ENCODE measurements around the gene SLA2. TPM values are rescaled to one million over a fixed set of nuclear protein-coding genes. Genes with fewer than 3 reads are reported as not detected.

SLA2 gene
- total and polyA plus RNA-seq, 2 experiments from 2014 or later, result not detected

DNA sequence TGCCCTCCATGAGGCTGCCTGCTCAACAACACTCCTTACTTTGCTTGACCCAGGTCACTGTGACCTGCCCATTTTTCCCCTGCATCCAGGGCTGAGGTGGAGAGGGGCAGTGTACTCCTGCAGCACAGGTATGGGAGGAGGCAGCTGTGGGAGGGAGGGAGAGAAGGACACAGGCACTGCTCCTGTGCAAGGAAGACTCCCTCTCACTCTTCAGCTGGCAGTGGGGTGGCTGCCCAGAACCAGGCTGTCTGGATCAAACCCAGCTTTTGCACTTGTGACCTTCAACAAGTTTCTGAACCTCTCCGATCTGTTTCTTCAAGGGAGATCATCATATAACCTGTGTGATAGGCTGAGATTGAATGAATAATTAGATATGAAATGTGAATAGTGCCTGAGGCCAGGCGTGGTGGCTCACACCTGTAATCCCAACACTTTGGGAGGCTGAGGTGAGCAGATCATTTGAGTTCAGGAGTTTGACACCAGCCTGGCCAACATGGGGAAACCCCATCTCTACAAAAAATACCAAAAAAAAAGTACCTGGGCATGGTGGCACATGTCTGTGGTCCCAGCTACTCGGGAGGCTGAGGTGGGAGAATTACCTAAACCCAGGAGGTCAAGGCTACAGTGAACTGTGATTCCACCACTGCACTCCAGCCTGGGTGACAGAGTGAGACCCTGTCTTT lies 58.5 kb downstream of the SLA2 start:
- peaks cover 10% of the 10 kb centered on the region for H3K4me1 ChIP-seq (ENCODE audit: insufficient read depth)
- H3K9me3 ChIP-seq (ENCODE audit: low read depth), result no peaks in the 10 kb centered on the region
- no peak overlapping the region for H2AFZ ChIP-seq
- 81 to 88% methylated on average over 3 of the region's 3 CpGs for WGBS, 2 experiments (ENCODE audit: low coverage in 1 of 2, low lambda C conversion rate in 2 of 2, missing lambda C conversion rate in 2 of 2)
- H3F3A ChIP-seq (ENCODE audit: insufficient read depth), result peaks cover 4% of the 10 kb centered on the region; the same call in 1 of the 2 replicates
- TF ChIP-seq EZH2phosphoT487 (IDR thresholded peaks at IDR 0.05; ENCODE audit: insufficient read depth, low read depth) (no peak), EZH2 (IDR thresholded peaks at IDR 0.05; ENCODE audit: insufficient read depth, poor library complexity, severe bottlenecking) (no peak)
- no peaks in the 10 kb centered on the region for H3K79me2 ChIP-seq (ENCODE audit: insufficient read depth)
- no peaks in the 10 kb centered on the region for H3K27me3 ChIP-seq (replicated peaks; ENCODE audit: insufficient read depth)
- in situ Hi-C loops (cut with MboI), result no loop called here
- H3K4me2 ChIP-seq (ENCODE audit: unreplicated experiment), result no peak overlapping the region
- no peak overlapping the region for H3K27ac ChIP-seq
- no peak overlapping the region for H3K9ac ChIP-seq
- no peaks in the 10 kb centered on the region for H3K9me2 ChIP-seq (ENCODE audit: insufficient read depth)
- no peak for DNase-seq
- no peaks in the 10 kb centered on the region for H3K36me3 ChIP-seq (ENCODE audit: low read depth)
- H4K20me1 ChIP-seq (ENCODE audit: insufficient read depth), result no peaks in the 10 kb centered on the region
- no peak overlapping the region for H3K4me3 ChIP-seq

DNA sequence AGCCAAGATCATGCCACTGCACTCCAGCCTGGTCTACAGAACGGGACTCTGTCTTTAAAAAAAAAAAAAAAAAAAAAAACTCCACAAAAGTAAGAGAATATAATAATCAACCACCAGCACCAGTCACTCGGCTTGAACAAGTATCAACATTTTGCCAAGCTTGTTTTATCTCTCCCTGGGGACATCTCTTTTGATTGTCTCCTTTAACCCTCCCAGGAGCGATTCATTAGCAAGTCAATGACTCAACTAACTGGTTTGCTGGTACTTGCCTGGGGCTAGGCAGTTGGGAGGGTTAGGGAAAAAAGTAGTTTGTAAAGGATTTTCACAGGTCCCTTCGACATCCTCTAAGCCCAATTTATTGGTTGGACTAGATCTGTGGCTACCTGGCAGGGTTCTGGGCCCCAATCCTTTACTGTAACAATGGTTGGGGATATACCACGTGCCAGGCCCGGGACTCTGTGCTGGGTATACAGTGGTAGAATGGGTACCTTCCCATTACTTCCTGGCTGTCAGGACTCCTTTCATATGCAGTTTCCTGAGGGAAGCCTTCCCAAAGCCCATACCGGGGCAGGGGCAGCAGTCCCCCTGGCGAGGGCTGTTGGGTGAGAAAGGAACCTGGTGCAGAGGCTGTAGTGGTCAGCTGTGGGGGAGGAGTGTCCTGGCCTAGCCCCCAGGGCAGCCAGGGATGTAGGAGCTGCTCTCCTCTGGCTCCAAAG lies 60.4 kb downstream of the SLA2 start:
- Histone ChIP-seq H3K36me3 (ENCODE audit: low read depth) (no peaks in the 10 kb centered on the region), H3K27me3 (replicated peaks; ENCODE audit: insufficient read depth) (no peaks in the 10 kb centered on the region), H3K27ac (no peak overlapping the region), H3K4me2 (ENCODE audit: unreplicated experiment) (no peak overlapping the region), H3K4me3 (no peak overlapping the region), H3K9me3 (ENCODE audit: low read depth) (no peaks in the 10 kb centered on the region), H3K9ac (no peak overlapping the region), H3F3A (ENCODE audit: insufficient read depth) (no peaks in the 10 kb centered on the region), H2AFZ (no peak overlapping the region), H3K4me1 (ENCODE audit: insufficient read depth) (peaks cover 10% of the 10 kb centered on the region), H3K79me2 (ENCODE audit: insufficient read depth) (no peaks in the 10 kb centered on the region), H3K9me2 (ENCODE audit: insufficient read depth) (no peaks in the 10 kb centered on the region), H4K20me1 (ENCODE audit: insufficient read depth) (no peaks in the 10 kb centered on the region)
- in situ Hi-C loops (cut with MboI), result no loop called here
- TF ChIP-seq EZH2phosphoT487 (IDR thresholded peaks at IDR 0.05; ENCODE audit: insufficient read depth, low read depth), result no peak
- no peak for TF ChIP-seq EZH2 (IDR thresholded peaks at IDR 0.05; ENCODE audit: insufficient read depth, poor library complexity, severe bottlenecking)
- 50 to 56% methylated on average over 8 of the region's 8 CpGs for WGBS, 2 experiments (ENCODE audit: low coverage in 1 of 2, low lambda C conversion rate in 2 of 2, missing lambda C conversion rate in 2 of 2)
- peak; percentile 86 for DNase-seq

DNA sequence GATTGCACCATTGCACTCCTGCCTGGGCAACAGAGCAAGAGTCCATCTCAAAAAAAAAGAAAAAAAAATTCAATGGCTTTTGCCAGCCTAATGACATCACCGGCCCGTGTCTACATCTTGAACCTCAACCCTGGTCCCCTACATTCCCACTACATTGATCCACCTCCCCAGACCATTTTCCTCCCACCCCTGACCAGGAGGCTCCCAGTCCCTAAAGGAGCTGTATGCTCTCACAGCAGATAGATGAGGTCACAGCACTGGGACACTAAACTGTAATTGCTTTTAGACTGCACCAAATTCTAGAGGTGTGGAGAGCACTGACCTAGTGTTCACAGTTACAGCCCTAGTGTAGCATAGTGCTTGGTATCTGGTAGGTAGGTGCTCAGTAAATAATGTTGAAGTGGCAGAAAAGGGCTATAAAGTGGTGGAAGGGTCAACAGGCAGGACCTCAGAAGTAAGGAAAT lies 61.9 kb downstream of the SLA2 start:
- no peak overlapping the region for H3K4me2 ChIP-seq (ENCODE audit: unreplicated experiment)
- H3K79me2 ChIP-seq (ENCODE audit: insufficient read depth), result no peaks in the 10 kb centered on the region
- H3K9me3 ChIP-seq (ENCODE audit: low read depth), result no peaks in the 10 kb centered on the region
- DNase-seq, result no peak
- H2AFZ ChIP-seq, result no peak overlapping the region
- H3K4me3 ChIP-seq, result no peak overlapping the region
- no peaks in the 10 kb centered on the region for H3K36me3 ChIP-seq (ENCODE audit: low read depth)
- no peaks in the 10 kb centered on the region for H3K9me2 ChIP-seq (ENCODE audit: insufficient read depth)
- H3K27me3 ChIP-seq (replicated peaks; ENCODE audit: insufficient read depth), result no peaks in the 10 kb centered on the region
- H3K9ac ChIP-seq, result no peak overlapping the region
- H3K27ac ChIP-seq, result no peak overlapping the region
- H4K20me1 ChIP-seq (ENCODE audit: insufficient read depth), result no peaks in the 10 kb centered on the region
- in situ Hi-C loops (cut with MboI), result no loop called here
- TF ChIP-seq EZH2 (IDR thresholded peaks at IDR 0.05; ENCODE audit: insufficient read depth, poor library complexity, severe bottlenecking), result no peak
- no peak for TF ChIP-seq EZH2phosphoT487 (IDR thresholded peaks at IDR 0.05; ENCODE audit: insufficient read depth, low read depth)
- H3K4me1 ChIP-seq (ENCODE audit: insufficient read depth), result peaks cover 10% of the 10 kb centered on the region
- H3F3A ChIP-seq (ENCODE audit: insufficient read depth), result no peaks in the 10 kb centered on the region
- 100% methylated on average over 1 to 2 of the region's 2 CpGs for WGBS, 2 experiments (ENCODE audit: low coverage in 1 of 2, low lambda C conversion rate in 2 of 2, missing lambda C conversion rate in 2 of 2)

DNA sequence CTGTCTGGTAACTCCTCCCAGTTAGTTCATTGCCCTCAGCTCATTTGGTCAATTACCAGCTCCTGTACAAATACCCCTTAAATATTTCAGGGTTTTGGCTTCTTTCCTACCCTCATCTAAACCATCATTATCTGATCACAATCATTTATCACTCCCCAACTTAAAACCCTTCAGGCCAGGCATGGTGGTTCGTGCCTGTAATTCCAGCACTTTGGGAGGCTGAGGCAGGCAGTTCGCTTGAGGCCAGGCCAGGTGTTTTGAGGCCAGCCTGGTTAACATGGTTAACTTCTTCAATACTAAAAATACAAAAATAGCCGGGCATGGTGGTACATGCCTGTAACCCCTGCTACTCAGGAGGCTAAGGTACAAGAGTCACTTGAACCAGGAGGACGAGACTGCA lies 63.2 kb downstream of the SLA2 start:
- H4K20me1 ChIP-seq (ENCODE audit: insufficient read depth), result no peaks in the 10 kb centered on the region
- H3K79me2 ChIP-seq (ENCODE audit: insufficient read depth), result 0 out of 2 replicates have a peak, but pooled peaks cover under 1% of the 10 kb centered on the region
- H3K4me3 ChIP-seq, result no peak overlapping the region
- H3K4me1 ChIP-seq (ENCODE audit: insufficient read depth), result peaks cover 10% of the 10 kb centered on the region
- no peaks in the 10 kb centered on the region for H3K36me3 ChIP-seq (ENCODE audit: low read depth)
- no peak overlapping the region for H2AFZ ChIP-seq
- no peak overlapping the region for H3K4me2 ChIP-seq (ENCODE audit: unreplicated experiment)
- in situ Hi-C loops (cut with MboI), result no loop called here
- no peaks in the 10 kb centered on the region for H3F3A ChIP-seq (ENCODE audit: insufficient read depth)
- H3K9me2 ChIP-seq (ENCODE audit: insufficient read depth), result no peaks in the 10 kb centered on the region
- H3K9me3 ChIP-seq (ENCODE audit: low read depth), result no peaks in the 10 kb centered on the region
- no peaks in the 10 kb centered on the region for H3K27me3 ChIP-seq (replicated peaks; ENCODE audit: insufficient read depth)
- no peak for DNase-seq
- TF ChIP-seq EZH2phosphoT487 (IDR thresholded peaks at IDR 0.05; ENCODE audit: insufficient read depth, low read depth) (no peak), EZH2 (IDR thresholded peaks at IDR 0.05; ENCODE audit: insufficient read depth, poor library complexity, severe bottlenecking) (no peak)
- no peak overlapping the region for H3K27ac ChIP-seq
- WGBS, 2 experiments (ENCODE audit: low coverage in 1 of 2, low lambda C conversion rate in 2 of 2, missing lambda C conversion rate in 2 of 2), result 96 to 98% methylated on average over 4 of the region's 4 CpGs
- no peak overlapping the region for H3K9ac ChIP-seq

Measured in GM23248 (cell line).